ENCODE results near the gene LRRC23. TPM values are rescaled to one million over a fixed set of nuclear protein-coding genes. Genes with fewer than 3 reads are reported as not detected.

The LRRC23 gene, protein sequence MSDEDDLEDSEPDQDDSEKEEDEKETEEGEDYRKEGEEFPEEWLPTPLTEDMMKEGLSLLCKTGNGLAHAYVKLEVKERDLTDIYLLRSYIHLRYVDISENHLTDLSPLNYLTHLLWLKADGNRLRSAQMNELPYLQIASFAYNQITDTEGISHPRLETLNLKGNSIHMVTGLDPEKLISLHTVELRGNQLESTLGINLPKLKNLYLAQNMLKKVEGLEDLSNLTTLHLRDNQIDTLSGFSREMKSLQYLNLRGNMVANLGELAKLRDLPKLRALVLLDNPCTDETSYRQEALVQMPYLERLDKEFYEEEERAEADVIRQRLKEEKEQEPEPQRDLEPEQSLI
- total RNA-seq (2022; extraction: Qiagen RNA extraction; ENCODE audit: low read depth) = 16.6 to 19.4 TPM (median 18.2 TPM) in 5 replicates

DNA sequence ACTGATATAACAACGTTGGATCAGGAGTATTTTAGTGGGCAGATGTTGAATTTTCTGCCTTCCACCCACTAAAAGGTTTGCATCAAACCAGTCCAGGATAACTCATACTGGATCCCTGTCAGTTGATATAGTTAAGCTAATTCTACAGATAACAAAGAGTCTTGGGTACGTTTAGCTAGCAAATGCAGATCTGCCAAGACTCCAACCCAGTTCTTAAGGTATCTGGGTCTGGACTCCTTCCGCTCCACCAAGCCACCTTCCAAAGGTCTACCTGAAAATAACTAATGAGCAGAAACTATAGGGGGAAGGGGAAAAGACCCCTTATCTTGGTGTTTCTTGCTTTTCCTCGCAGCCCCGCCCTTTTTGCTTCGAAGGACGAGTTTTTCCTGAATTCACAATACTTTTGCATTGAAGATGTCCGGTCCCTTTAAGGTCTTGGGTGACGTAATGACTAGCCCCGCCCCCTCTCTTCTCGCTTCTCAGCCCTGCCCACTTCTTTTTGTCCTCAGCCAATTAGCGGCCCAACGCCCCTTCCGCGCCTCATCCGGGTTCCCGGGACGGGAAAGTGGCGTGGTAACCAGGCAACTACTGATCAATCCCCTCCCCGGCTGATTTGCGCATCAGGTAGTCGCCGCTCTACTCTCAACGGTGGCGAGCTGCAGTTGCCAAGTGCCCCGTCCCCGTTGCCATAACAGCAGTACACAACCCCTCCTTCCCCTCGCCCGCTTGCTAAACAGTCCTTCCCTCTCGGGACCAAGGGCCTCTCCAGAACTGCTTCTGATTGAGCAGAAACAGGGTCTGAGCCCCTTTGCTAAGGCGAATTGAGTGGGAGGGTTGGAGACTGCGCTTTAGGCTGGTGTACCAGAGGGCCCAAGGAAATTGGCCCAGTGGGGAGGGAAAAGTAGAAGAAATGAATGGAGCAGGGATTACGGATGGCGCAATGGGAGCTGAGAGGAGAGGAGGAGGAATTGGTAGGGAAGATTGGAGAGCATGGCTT, at the start of gene LRRC23:
LRRC23 (plus strand) TSS at position 543 of the 997 bp plus-strand sequence. CDS start 812 bp downstream, outside the sequence.

DNA sequence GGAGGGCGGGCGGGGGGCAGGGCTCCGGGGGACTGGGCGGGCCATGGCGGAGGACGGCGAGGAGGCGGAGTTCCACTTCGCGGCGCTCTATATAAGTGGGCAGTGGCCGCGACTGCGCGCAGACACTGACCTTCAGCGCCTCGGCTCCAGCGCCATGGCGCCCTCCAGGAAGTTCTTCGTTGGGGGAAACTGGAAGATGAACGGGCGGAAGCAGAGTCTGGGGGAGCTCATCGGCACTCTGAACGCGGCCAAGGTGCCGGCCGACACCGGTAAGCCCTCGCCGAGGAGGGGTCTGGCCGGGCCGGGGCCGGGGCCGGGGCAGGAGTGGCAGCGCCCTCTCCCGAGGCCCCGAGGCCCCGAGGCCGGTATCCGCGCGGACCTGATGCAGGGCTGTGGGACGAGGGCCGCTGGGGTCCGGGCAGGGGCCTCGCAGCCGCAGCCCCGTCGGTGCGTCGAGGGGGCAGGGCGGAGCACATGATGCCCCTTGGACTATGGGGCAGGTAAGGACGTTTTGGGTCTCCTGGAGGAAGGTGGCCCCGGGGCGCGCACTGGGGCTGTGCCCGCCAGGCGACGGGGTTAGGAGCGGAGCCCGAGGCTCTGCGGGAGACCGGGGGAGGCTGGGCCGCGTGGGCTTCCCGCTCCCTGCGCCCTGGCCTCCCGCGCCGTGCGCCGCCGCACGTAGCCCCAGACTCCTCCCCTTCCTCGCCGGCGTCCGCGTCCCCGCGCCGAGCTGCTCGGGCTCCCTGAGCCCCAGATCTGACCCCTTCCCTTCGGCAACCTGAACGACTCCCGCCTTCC, 37.0 kb upstream of the LRRC23 start, which contains the start of gene TPI1:
TPI1 (plus strand) TSS at position 119 of the 798 bp plus-strand sequence; CDS start at position 155, 36 bp downstream.

DNA sequence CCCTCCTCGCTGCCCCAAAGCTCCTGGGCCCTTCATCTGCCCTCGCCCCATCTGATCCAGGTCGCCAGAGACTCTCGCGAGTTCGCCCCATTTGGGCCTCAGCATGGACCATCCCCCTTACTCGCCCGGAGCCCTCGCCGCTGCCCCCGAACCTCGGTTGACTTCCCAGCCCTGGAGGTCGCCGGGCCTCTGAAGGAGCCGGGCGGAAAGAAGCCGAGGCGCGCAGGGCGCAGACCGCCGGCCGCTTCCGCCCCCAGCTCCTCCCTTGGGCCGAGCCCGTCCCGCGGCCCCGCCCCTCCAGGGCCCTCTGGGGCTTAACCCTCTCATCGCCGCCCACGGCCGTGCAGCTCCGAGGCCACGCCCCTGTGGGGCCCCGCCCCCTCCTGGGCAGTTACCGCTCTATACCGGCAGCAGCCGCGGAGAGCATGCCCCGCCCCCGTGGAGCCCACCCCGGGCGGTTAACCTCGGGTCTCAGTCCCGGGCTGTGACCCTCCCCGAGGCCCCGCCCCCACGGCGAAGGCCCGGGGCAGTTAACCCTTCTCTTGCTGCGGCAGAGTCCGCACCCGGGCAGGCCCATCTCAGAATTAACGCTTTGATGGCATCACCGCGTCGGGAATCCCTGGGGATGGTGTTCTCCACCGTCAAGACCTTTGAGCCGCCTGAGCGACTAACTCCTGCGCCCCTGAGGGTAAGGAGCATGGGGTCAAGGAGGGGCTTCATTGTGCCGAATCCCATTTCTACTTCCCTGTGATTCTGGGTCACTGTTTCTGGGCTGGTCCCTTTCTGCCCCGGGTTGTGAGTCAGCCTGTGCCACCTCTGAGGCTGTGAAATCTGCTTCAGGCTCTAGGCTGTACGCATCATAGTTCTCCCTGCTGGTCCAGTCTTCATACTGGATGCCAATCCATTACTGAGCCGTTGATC, 31.3 kb upstream of the LRRC23 start, which contains the start of gene SPSB2:
SPSB2 (minus strand) TSS at position 210 of the 921 bp plus-strand sequence. CDS start 402 bp downstream, outside the sequence.

DNA sequence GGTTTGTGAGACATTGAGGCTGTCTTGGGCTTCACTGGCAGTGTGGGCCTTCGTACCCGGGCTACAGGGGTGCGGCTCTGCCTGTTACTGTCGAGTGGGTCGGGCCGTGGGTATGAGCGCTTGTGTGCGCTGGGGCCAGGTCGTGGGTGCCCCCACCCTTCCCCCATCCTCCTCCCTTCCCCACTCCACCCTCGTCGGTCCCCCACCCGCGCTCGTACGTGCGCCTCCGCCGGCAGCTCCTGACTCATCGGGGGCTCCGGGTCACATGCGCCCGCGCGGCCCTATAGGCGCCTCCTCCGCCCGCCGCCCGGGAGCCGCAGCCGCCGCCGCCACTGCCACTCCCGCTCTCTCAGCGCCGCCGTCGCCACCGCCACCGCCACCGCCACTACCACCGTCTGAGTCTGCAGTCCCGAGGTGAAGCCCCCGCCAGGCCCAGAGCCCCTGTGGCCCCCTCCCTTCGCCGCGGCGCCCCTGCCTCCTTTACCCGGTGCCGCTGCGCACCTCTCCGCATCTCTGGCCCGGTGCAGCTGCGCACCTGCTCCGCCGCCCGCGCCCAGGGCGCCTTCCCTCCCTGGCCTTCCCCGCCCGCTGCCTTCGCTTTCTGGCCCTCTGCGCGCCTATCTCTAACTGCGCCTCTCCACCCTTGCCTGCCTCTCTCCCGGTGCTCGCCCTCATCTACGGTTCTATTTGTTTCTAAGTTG, 9.8 kb downstream of the LRRC23 start, which contains the start of gene ENO2:
ENO2 (plus strand) TSS at position 335 of the 701 bp plus-strand sequence. CDS start 1,253 bp downstream, outside the sequence.

DNA sequence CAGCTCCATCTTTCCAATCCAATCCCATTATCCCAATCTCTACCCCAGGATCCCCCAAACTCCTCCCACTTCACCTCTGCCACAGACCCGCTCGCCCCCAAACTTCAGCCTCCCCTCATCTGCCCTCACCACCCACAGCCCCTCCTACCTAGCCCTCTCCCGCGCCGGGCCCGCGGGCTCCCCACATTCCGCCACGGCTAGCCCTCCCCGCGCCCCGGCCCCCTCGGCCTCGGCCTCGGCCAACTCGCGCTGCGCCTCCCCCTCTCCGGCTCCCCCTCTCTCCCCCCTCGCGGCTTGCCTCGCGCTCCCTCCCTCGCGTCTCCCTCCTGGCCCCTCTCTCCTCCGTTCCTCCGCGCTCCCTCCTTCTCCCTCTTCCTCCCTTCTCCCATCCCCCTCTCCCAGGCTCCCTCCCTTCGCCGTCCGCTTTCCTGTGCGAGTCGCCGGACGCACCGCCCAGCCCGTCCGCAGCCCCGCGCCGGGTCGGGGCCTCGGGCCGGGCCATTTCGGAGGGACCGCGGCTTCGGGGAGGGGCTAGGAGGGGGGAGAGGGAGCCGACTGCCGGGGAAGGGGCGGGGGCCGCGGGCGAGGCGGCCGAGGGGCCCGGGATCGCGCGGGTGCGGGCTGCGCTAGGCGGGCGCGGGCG, 22.9 kb downstream of the LRRC23 start, which contains the start of gene ATN1:
ATN1 (plus strand) TSS at position 581 of the 643 bp plus-strand sequence. CDS start 6,043 bp downstream, outside the sequence.

DNA sequence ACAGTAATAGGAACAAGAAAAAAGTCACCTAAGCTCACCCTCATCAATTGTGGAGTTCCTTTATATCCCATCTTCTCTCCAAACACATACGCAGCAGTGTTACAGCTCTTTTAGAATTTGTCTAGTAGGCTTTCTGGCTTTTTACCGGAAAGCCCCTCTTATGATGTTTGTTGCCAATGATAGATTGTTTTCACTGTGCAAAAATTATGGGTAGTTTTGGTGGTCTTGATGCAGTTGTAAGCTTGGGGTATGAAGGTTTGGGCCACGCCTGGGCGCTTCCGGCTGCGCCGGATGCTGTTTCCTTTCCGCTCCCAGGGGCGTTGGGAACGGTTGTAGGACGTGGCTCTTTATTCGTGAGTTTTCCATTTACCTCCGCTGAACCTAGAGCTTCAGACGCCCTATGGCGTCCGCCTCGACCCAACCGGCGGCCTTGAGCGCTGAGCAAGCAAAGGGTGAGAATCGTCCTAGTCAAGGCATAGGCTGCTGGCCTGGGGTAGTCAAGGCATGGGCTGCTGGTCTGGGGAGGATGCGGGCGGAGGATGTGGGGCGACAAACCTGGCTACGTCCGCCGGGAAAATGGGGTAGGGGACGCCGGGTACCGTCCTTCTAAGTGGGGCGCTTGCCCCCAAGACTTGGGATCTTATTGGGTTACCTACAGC, 39.2 kb downstream of the LRRC23 start, which contains the start of the genes C12orf57 and RNU7-1:
C12orf57 (plus strand) TSS at position 301 of the 659 bp plus-strand sequence; CDS start at position 401, 100 bp downstream.
RNU7-1 (plus strand) TSS at position 95 of the 659 bp plus-strand sequence.

DNA sequence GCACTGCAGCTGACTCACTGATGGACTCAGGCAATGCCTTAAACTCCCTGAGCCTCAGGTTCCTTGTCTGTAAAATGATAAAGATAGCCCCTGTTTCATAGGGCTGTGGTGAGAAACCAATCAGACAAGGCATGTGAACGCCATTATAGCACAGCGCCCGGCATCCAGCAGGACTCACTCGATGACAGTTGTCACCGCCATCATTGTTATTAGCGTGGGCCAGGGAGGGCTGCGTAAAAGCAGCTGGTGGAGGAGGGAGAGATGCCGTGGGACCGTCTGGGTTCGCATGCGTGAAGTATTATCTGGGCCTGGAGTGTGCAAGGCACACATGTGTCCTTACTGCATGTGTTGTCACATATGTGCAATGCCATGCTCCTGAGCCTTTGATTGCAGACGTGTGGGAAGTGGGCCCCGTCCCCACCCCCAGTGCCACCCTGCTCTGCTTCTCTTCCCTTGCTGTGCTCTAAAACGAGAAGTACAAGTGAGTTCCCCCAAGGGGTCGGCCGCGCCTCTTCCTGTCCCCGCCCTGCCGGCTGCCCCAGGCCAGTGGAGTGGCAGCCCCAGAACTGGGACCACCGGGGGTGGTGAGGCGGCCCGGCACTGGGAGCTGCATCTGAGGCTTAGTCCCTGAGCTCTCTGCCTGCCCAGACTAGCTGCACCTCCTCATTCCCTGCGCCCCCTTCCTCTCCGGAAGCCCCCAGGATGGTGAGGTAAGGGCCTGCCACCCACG, 46.4 kb downstream of the LRRC23 start, which contains the start of gene PTPN6:
PTPN6 (plus strand) TSS at position 546 of the 730 bp plus-strand sequence; CDS start at position 703, 157 bp downstream.

Other genes starting within 250 kb of the LRRC23 start
- gene ING4, start 241.7 kb upstream of the LRRC23 start, total RNA-seq (2022; extraction: Qiagen RNA extraction; ENCODE audit: low read depth) = 13.4 to 17.6 TPM (median 16.0 TPM) in 5 replicates
- gene ZNF384, start 215.4 kb upstream of the LRRC23 start, total RNA-seq (2022; extraction: Qiagen RNA extraction; ENCODE audit: low read depth) = 52.6 to 62.9 TPM (median 62.6 TPM) in 5 replicates
- gene PIANP, start 204.0 kb upstream of the LRRC23 start, total RNA-seq (2022; extraction: Qiagen RNA extraction; ENCODE audit: low read depth) = 0.51 to 1.1 TPM (median 0.81 TPM) in 5 replicates
- gene COPS7A, start 180.8 kb upstream of the LRRC23 start, total RNA-seq (2022; extraction: Qiagen RNA extraction; ENCODE audit: low read depth) = 45.2 to 57.8 TPM (median 55.4 TPM) in 5 replicates
- 260 to 330 TPM (median 311 TPM) in 5 replicates for gene MLF2, start 151.7 kb upstream of the LRRC23 start, total RNA-seq (2022; extraction: Qiagen RNA extraction; ENCODE audit: low read depth)
- gene PTMS, start 138.5 kb upstream of the LRRC23 start, total RNA-seq (2022; extraction: Qiagen RNA extraction; ENCODE audit: low read depth) = 655 to 1,143 TPM (median 965 TPM) in 5 replicates
- gene LAG3, start 132.3 kb upstream of the LRRC23 start, total RNA-seq (2022; extraction: Qiagen RNA extraction; ENCODE audit: low read depth) = 0.69 to 1.6 TPM (median 1.3 TPM) in 5 replicates
- not detected in 5 replicates for gene CD4, start 115.3 kb upstream of the LRRC23 start, total RNA-seq (2022; extraction: Qiagen RNA extraction; ENCODE audit: low read depth)
- 0.22 to 1.1 TPM (median 0.49 TPM) in 5 replicates for gene GPR162, start 83.0 kb upstream of the LRRC23 start, total RNA-seq (2022; extraction: Qiagen RNA extraction; ENCODE audit: low read depth)
- gene P3H3, start 76.4 kb upstream of the LRRC23 start, total RNA-seq (2022; extraction: Qiagen RNA extraction; ENCODE audit: low read depth) = 20.6 to 31.4 TPM (median 26.1 TPM) in 5 replicates
- gene GNB3, start 63.9 kb upstream of the LRRC23 start, total RNA-seq (2022; extraction: Qiagen RNA extraction; ENCODE audit: low read depth) = 1.0 to 3.0 TPM (median 1.9 TPM) in 5 replicates
- gene CDCA3, start 53.5 kb upstream of the LRRC23 start, total RNA-seq (2022; extraction: Qiagen RNA extraction; ENCODE audit: low read depth) = 77.3 to 87.9 TPM (median 81.9 TPM) in 5 replicates
- gene USP5, start 52.7 kb upstream of the LRRC23 start, total RNA-seq (2022; extraction: Qiagen RNA extraction; ENCODE audit: low read depth) = 74.4 to 95.2 TPM (median 79.1 TPM) in 5 replicates
- gene TPI1, start 37.3 kb upstream of the LRRC23 start, total RNA-seq (2022; extraction: Qiagen RNA extraction; ENCODE audit: low read depth) = 1,427 to 1,634 TPM (median 1,600 TPM) in 5 replicates
- 15.4 to 25.5 TPM (median 22.8 TPM) in 5 replicates for gene SPSB2, start 31.5 kb upstream of the LRRC23 start, total RNA-seq (2022; extraction: Qiagen RNA extraction; ENCODE audit: low read depth)
- 36.1 to 43.9 TPM (median 38.6 TPM) in 5 replicates for gene ENO2, start 9.8 kb downstream of the LRRC23 start, total RNA-seq (2022; extraction: Qiagen RNA extraction; ENCODE audit: low read depth)
- gene ATN1, start 23.1 kb downstream of the LRRC23 start, total RNA-seq (2022; extraction: Qiagen RNA extraction; ENCODE audit: low read depth) = 46.3 to 79.4 TPM (median 70.1 TPM) in 5 replicates
- not detected in 5 replicates for gene RNU7-1, start 39.0 kb downstream of the LRRC23 start, total RNA-seq (2022; extraction: Qiagen RNA extraction; ENCODE audit: low read depth)
- 259 to 304 TPM (median 287 TPM) in 5 replicates for gene C12orf57, start 39.2 kb downstream of the LRRC23 start, total RNA-seq (2022; extraction: Qiagen RNA extraction; ENCODE audit: low read depth)
- gene PTPN6, start 46.5 kb downstream of the LRRC23 start, total RNA-seq (2022; extraction: Qiagen RNA extraction; ENCODE audit: low read depth) = 9.5 to 14.0 TPM (median 11.9 TPM) in 5 replicates
- 303 to 358 TPM (median 334 TPM) in 5 replicates for gene PHB2, start 65.8 kb downstream of the LRRC23 start, total RNA-seq (2022; extraction: Qiagen RNA extraction; ENCODE audit: low read depth)
- gene EMG1, start 66.1 kb downstream of the LRRC23 start, total RNA-seq (2022; extraction: Qiagen RNA extraction; ENCODE audit: low read depth) = 61.3 to 85.1 TPM (median 67.4 TPM) in 5 replicates
- gene LPCAT3, start 113.7 kb downstream of the LRRC23 start, total RNA-seq (2022; extraction: Qiagen RNA extraction; ENCODE audit: low read depth) = 33.9 to 38.3 TPM (median 36.4 TPM) in 5 replicates
- gene C1S, start 155.9 kb downstream of the LRRC23 start, total RNA-seq (2022; extraction: Qiagen RNA extraction; ENCODE audit: low read depth) = 38.1 to 57.7 TPM (median 45.5 TPM) in 5 replicates
- 25.4 to 46.6 TPM (median 28.4 TPM) in 5 replicates for gene C1R, start 187.6 kb downstream of the LRRC23 start, total RNA-seq (2022; extraction: Qiagen RNA extraction; ENCODE audit: low read depth)
- 9.8 to 15.2 TPM (median 11.2 TPM) in 5 replicates for gene C1RL, start 204.4 kb downstream of the LRRC23 start, total RNA-seq (2022; extraction: Qiagen RNA extraction; ENCODE audit: low read depth)
- gene RBP5, start 224.1 kb downstream of the LRRC23 start, total RNA-seq (2022; extraction: Qiagen RNA extraction; ENCODE audit: low read depth) = not detected in 5 replicates
- gene CLSTN3, start 225.5 kb downstream of the LRRC23 start, total RNA-seq (2022; extraction: Qiagen RNA extraction; ENCODE audit: low read depth) = 11.3 to 15.3 TPM (median 14.5 TPM) in 5 replicates